Upper lobe of left lung (tissue), 6 donors: ENCODE measurements around the gene SGCD. TPM values are rescaled to one million over a fixed set of nuclear protein-coding genes. Genes with fewer than 3 reads are reported as not detected.
A peak's percentile ranks its signal among the peaks of the same experiment; 100 is the strongest.

Experiments
- ATAC-seq, 2 donors: fragments of 200-7000 bp; cut with Tn5 transposase; one replicate each; pipeline ENCODE4 v1.9.1; 2022; ENCODE audit warnings: mild to moderate bottlenecking in 2 of 2, moderate library complexity in 2 of 2; ENCODE audit not compliant: low FRiP score in 2 of 2
- DNase-seq, 2 donors: peaks; one replicate each; pipeline ENCODE4 v3.0.0-alpha.2; 2019 to 2020
- H3K27ac ChIP-seq, 4 donors: fragments of 200-600 bp; sonication (generic); one replicate each; pipeline ENCODE4 v1.5.1; 2016 to 2019
- H3K27me3 ChIP-seq, 4 donors: fragments of 200-600 bp; sonication (generic); one replicate each; pipeline ENCODE4 v1.5.1; 2017 to 2019
- H3K36me3 ChIP-seq, 4 donors: fragments of 200-600 bp; sonication (generic); one replicate each; pipeline ENCODE4 v1.5.1; 2016 to 2019
- H3K4me1 ChIP-seq, 4 donors: fragments of 200-600 bp; sonication (generic); one replicate each; pipeline ENCODE4 v1.5.1; 2018 to 2019
- H3K4me3 ChIP-seq, 4 donors: fragments of 200-600 bp; sonication (generic); one replicate each; pipeline ENCODE4 v1.5.1; 2017 to 2019; ENCODE audit warnings: mild to moderate bottlenecking in 2 of 4, moderate library complexity in 1 of 4
- H3K9me3 ChIP-seq, 4 donors: fragments of 200-600 bp; sonication (generic); one replicate each; pipeline ENCODE4 v1.5.1; 2018 to 2019
- CTCF ChIP-seq, 6 experiments: fragments of 450-650 bp in 4 of 6; fragments of 200-600 bp in 2 of 6; sonication (generic) in 2 of 6; IDR thresholded peaks; one replicate each; pipeline ENCODE4 v1.5.1; 2016 to 2019; ENCODE audit warnings: antibody characterized with exemption in 6 of 6
- EP300 ChIP-seq, 4 donors: sonication (generic); formaldehyde crosslinking; IDR thresholded peaks; one replicate each; pipeline ENCODE4 v1.5.1; 2017; ENCODE audit warnings: antibody characterized with exemption in 4 of 4, control low read depth in 2 of 4
- POLR2A ChIP-seq, 4 donors: fragments of 450-650 bp; IDR thresholded peaks; one replicate each; pipeline ENCODE4 v1.5.1; 2016 to 2017; ENCODE audit warnings: antibody characterized with exemption in 4 of 4, mild to moderate bottlenecking in 2 of 4
- POLR2AphosphoS5 ChIP-seq, 2 donors: sonication (generic); formaldehyde crosslinking; IDR thresholded peaks; one replicate each; pipeline ENCODE4 v1.5.1; 2017; ENCODE audit warnings: antibody characterized with exemption in 2 of 2
- WGBS, 2 donors: methylation state at CpG; one replicate each; pipeline ENCODE4 v1.1.5; 2017 to 2018; 5-methylcytosine and 5-hydroxymethylcytosine counted together
- total RNA-seq, 6 donors: library from RNA; depleted of rRNA in 4 of 6; stranded (reverse); fragments of >200 nt in 4 of 6; gene quantifications; one replicate each; pipeline versions ENCODE4 v1.1.0 to v1.2.1, GENCODE V29; 2016 to 2021
- donor health status: DM: no; HTN: no; CAD: no; lungs with moderate emphysema.
- donor health status: DM: no; HTN: yes; CAD: no; lungs with severe emphysema.

Gene SGCD
- total RNA-seq, 6 donors from 2014 or later, result 1.0 to 7.8 (median 1.8) TPM

DNA sequence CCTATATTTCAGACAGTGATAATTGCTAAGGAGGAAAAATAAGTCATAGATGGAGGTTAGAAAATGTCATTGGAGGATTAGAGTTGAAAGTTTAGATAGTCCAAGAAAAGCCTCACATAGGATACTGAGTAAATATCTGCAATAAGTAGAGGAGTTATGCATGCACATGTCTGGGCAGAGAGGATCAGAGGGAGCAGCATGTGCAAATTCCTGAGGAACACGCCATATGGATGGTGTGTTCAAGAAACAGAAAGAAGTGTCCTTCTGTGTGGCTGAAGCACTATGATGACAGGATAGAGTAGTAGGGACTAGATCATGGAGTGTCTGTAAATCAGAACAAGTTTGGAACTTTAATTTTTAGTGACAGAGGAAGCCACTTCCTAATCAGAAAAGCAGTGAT, 52.2 kb downstream of the SGCD start:
- Histone ChIP-seq H3K4me3 (no peak overlapping the region), H3K27ac (no peak overlapping the region), H3K36me3 (no peaks in the 10 kb centered on the region), H3K4me1 (no peaks in the 10 kb centered on the region), H3K9me3 (no peaks in the 10 kb centered on the region), H3K27me3 (no peaks in the 10 kb centered on the region)
- TF ChIP-seq CTCF (IDR thresholded peaks at IDR 0.05) (no peak), EP300 (IDR thresholded peaks at IDR 0.05) (no peak), POLR2A (IDR thresholded peaks at IDR 0.05) (no peak), POLR2AphosphoS5 (IDR thresholded peaks at IDR 0.05) (no peak)
- DNase-seq, result no peak
- no peak for ATAC-seq
- WGBS, 2 donors, result 77 to 83% methylated on average over 1 of the region's 1 CpG

GRCh38 chr5:156380848-156381247, 53.9 kb downstream of the SGCD start:
- Histone ChIP-seq H3K36me3 (no peaks in the 10 kb centered on the region), H3K27me3 (no peaks in the 10 kb centered on the region), H3K4me1 (no peaks in the 10 kb centered on the region), H3K27ac (no peak overlapping the region), H3K4me3 (no peak overlapping the region), H3K9me3 (no peaks in the 10 kb centered on the region)
- TF ChIP-seq POLR2AphosphoS5 (IDR thresholded peaks at IDR 0.05) (no peak), CTCF (IDR thresholded peaks at IDR 0.05) (no peak), POLR2A (IDR thresholded peaks at IDR 0.05) (no peak), EP300 (IDR thresholded peaks at IDR 0.05) (no peak)
- WGBS, 2 donors, result 77 to 79% methylated on average over 3 of the region's 3 CpGs
- DNase-seq (no peak), ATAC-seq (peak in 1 of 2 donors; percentile 45)

- Histone ChIP-seq H3K36me3 (no peaks in the 10 kb centered on the region), H3K27me3 (no peaks in the 10 kb centered on the region), H3K4me3 (no peak overlapping the region), H3K4me1 (no peaks in the 10 kb centered on the region), H3K27ac (no peak overlapping the region), H3K9me3 (no peaks in the 10 kb centered on the region)
- ATAC-seq (peak in 1 of 2 donors; percentile 27), DNase-seq (no peak)
- TF ChIP-seq POLR2A (IDR thresholded peaks at IDR 0.05), result no peak
- TF ChIP-seq POLR2AphosphoS5 (IDR thresholded peaks at IDR 0.05), result no peak
- TF ChIP-seq CTCF (IDR thresholded peaks at IDR 0.05), result no peak
- no peak for TF ChIP-seq EP300 (IDR thresholded peaks at IDR 0.05)
- 55 to 60% methylated on average over 5 of the region's 5 CpGs for WGBS, 2 donors
These were observed 56.7 kb downstream of the SGCD start for GRCh38 chr5:156383510-156384265.

GRCh38 chr5:156385416-156385815, 58.5 kb downstream of the SGCD start:
- no peak overlapping the region for H3K4me3 ChIP-seq
- no peak for DNase-seq
- H3K27ac ChIP-seq, result no peak overlapping the region
- no peaks in the 10 kb centered on the region for H3K4me1 ChIP-seq
- H3K36me3 ChIP-seq, result no peaks in the 10 kb centered on the region
- WGBS, 2 donors, result 76 to 80% methylated on average over 3 of the region's 3 CpGs
- TF ChIP-seq POLR2AphosphoS5 (IDR thresholded peaks at IDR 0.05), result no peak
- no peaks in the 10 kb centered on the region for H3K27me3 ChIP-seq
- no peaks in the 10 kb centered on the region for H3K9me3 ChIP-seq
- no peak for ATAC-seq

DNA sequence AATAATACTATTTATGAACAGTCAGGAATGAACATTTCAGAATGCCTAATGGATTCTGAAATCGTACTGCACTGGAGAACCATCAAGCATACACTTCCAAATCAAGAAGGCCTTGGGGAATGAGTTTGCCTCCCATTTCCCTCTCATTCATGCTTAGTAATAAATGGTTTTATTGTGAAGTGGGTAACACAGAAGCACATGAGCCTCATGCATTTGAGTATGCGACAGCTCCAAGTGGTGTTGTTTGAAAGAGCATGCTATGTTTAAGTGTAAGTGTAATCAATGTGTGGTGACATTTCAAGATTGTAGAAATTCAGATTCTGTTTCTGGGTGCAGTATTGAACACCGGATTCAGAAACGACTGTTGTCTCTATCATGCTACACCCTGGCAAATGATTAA, 60.0 kb downstream of the SGCD start:
- DNase-seq (no peak), ATAC-seq (no peak)
- Histone ChIP-seq H3K27me3 (no peaks in the 10 kb centered on the region), H3K9me3 (no peaks in the 10 kb centered on the region), H3K27ac (no peak overlapping the region), H3K4me1 (no peaks in the 10 kb centered on the region), H3K36me3 (no peaks in the 10 kb centered on the region), H3K4me3 (no peak overlapping the region)
- 53 to 56% methylated on average over 4 of the region's 4 CpGs for WGBS, 2 donors
- TF ChIP-seq POLR2AphosphoS5 (IDR thresholded peaks at IDR 0.05), result no peak
- no peak for TF ChIP-seq EP300 (IDR thresholded peaks at IDR 0.05)
- no peak for TF ChIP-seq POLR2A (IDR thresholded peaks at IDR 0.05)
- no peak for TF ChIP-seq CTCF (IDR thresholded peaks at IDR 0.05)
